ENCODE measurements around the gene PMCH. TPM values are rescaled to one million over a fixed set of nuclear protein-coding genes. Genes with fewer than 3 reads are reported as not detected.

The PMCH gene
- total RNA-seq, 4 donors from 2014 or later: not detected

DNA sequence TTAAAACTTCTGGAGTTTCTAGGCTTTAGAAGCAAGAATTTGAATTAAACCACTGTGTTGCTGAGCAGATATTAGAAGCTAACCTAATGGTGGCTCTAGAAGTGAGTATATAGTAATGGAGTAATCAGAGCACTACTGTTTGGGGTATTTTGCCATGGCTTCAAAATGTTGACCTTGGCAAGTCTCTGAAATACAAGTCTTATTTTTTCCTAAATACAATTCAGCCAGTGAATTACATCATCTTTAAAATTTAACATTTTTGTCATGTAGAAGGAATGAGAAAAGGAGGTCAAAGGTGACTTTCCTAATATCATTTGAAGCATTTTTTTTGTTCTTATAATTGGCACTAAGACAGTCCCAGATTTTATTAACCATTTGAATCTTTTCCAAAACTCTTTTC lies 25.2 kb downstream of the PMCH start:
- no peak for TF ChIP-seq CTCF (IDR thresholded peaks at IDR 0.05; ENCODE audit: low read depth)

GRCh38 chr12:102171951-102172350 lies 25.7 kb downstream of the PMCH start:
- TF ChIP-seq CTCF (IDR thresholded peaks at IDR 0.05; ENCODE audit: low read depth): no peak

DNA sequence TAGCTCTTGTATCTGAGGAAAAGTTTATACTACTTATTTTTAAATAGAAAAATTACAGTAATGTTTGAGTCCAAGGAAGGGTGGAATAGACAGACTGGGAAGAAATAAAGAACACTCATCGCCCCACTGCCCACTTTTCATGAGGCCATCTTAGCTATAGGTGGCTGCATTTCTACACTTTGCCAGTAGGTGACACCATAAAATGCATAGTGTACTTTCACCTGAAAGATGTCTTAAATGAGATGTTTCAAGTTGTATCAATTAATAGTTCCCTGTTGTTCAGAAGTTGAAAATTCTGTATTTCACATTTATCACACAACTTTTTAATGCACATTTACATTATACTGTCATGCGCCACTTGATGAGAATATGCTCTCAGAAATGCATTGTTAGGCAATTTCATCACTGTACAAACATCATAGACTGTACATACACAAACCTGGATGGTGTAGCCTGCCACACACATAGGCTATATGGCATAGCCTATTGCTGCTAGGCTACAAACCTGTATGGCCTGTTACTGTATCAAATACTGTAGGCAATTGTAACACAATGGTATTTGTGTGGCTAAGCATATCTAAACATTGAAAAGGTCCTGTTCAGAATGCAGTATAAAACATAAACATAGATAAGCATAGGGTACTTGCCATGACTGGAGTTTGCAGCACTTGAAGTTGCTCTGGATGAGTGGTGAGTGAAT lies 27.6 kb downstream of the PMCH start:
- TF ChIP-seq CTCF (IDR thresholded peaks at IDR 0.05; ENCODE audit: low read depth): no peak

DNA sequence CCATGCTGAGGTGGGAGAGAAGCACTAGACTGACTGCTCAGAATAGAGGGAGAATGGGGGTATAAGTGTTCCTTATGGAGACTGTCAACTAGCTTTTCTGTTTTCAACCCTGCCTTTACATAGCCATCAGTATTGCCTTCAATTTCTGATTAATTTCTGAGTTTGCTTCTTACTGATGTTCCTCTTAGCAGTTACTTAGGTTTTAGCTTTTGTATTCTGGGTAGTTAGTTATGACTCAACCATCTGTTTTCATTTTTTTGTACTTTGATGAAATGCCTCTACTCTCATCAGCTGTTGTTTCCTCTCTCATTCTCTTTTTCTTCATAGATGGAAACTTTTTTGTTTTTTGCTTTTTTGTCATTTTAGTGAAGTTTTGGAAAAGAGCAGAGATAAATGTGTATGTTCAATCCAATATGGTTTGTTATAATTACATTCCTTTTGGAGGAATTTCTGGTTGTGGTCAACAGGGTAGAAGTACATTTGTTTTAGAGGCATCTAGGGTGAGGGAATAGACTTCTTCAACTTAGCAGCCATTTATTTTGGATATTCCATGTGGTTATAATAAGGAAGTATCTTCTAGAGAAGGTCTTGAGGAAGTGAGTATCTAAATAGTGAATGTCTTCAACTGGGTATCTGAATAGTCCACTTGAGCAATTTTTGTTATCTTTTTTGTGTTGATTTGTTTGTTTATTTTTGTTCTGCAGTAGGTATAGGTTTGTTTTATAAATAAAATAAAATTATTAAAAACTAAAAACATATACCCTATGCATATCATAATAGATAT lies 29.6 kb downstream of the PMCH start:
- no peak for TF ChIP-seq CTCF (IDR thresholded peaks at IDR 0.05; ENCODE audit: low read depth)

DNA sequence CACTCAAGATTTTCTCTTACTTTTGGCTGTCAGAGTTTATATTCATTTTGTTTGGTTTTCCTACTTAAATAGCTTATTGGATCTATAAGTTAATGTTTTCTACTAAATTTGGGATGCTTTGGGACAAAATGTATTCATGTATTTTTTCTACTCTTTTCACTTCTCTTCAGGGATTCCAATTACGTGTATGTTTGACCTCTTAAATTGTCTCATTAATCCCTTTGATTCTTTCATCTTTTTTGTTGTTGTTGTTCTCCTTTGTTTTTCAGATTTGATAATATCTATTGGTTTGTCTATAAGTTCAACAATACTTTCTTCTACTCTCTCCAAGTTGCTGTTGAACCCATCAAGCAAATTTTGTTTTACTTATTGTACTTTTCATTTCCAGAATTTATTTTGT lies 34.2 kb downstream of the PMCH start:
- no peak for TF ChIP-seq CTCF (IDR thresholded peaks at IDR 0.05; ENCODE audit: low read depth)

Small RNA genes within 50 kb of the gene (small RNA-seq; reads per million reads assigned to genes)
- not detected for gene RN7SL793P

Other genes starting within 250 kb of the PMCH start
- 100 to 1,000 TPM in 1 of 4 donors, 10 to 100 TPM in 3; 72.9 to 100 (median 91.7) TPM for gene WASHC3, start 135.8 kb downstream of the PMCH start, total RNA-seq
- 10 to 100 TPM; 13.6 to 18.9 (median 15.1) TPM for gene NUP37, start 77.7 kb downstream of the PMCH start, total RNA-seq
- gene PARPBP, start 77.7 kb downstream of the PMCH start, total RNA-seq: 1 to 10 TPM; 2.1 to 3.9 (median 3.0) TPM

Data from subcutaneous adipose tissue (tissue), 4 donors.